H54 (cell line): ENCODE data around the gene NAGPA.

Experiments
- DNase-seq: peaks from one replicate; pipeline ENCODE4 v3.0.0; 2011; ENCODE audit warnings: low spot score, mixed read lengths; ENCODE audit not compliant: insufficient read length
- FAIRE-seq: peaks from 3 replicates; lab custom pipeline; 2011; peaks lifted over from hg19 to GRCh38; lab: Jason Lieb, UNC
- POLR2A ChIP-seq: IDR thresholded peaks from 2 replicates; pipeline ENCODE4 v1.6.1; 2011; ENCODE audit warnings: low read depth, mild to moderate bottlenecking, low read length

Gene NAGPA

GRCh38 chr16:4994719-4995434, 38.9 kb downstream of the NAGPA start:
- no peak for DNase-seq
- FAIRE-seq, result no peak
- TF ChIP-seq POLR2A, result no peak

DNA sequence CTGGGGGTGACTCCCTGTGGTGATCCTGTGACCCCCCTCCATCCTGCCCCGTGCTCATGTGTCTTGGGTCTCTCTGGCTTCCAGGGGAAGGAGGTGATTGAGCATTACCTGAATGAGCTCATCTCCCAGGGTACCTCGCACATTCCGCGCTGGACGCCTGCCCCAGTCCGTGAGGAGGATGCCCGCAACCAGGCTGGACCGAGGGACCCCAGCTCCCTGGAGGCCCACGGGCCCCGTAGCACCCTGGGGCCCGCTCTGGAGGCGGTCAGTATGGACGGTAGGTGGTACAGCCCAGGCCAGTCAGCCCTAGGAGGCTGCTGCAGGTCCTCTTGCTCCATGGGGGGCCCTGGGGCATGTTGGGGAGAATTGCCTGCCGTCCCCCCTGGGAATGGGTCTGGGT, 42.0 kb downstream of the NAGPA start:
- FAIRE-seq (no peak), DNase-seq (no peak)
- no peak for TF ChIP-seq POLR2A

GRCh38 chr16:4990415-4990814, 43.3 kb downstream of the NAGPA start:
- DNase-seq, result no peak
- TF ChIP-seq POLR2A, result no peak
- FAIRE-seq, result no peak

- FAIRE-seq (no peak), DNase-seq (no peak)
- no peak for TF ChIP-seq POLR2A
Observed at GRCh38 chr16:4989391-4990006, 44.2 kb downstream of the NAGPA start.

DNA sequence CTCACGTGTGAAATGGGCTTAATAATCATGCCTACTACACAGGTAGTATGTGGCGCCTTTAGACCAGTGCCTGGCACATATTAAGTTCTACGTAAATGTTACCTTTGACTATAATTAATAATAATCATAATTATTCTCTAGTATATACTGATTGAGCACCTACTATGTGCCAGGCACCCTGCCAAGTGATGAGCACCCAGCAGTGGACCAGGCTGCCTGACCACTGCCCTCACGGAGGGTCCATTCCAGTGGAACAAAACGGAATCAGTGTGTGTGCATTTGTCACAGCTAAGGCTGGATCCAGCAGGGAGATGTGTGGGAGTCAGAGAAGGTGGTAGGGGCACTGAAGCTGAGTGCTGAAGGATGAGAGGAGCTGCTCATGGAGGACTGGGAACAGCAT, 45.1 kb downstream of the NAGPA start:
- DNase-seq (no peak), FAIRE-seq (no peak)
- no peak for TF ChIP-seq POLR2A

- no peak for FAIRE-seq
- TF ChIP-seq POLR2A, result no peak
- no peak for DNase-seq
Observed at GRCh38 chr16:4987580-4988374, 46.0 kb downstream of the NAGPA start.

- FAIRE-seq, result no peak
- no peak for TF ChIP-seq POLR2A
- DNase-seq, result no peak
Observed at GRCh38 chr16:4987250-4987579, 46.5 kb downstream of the NAGPA start.

DNA sequence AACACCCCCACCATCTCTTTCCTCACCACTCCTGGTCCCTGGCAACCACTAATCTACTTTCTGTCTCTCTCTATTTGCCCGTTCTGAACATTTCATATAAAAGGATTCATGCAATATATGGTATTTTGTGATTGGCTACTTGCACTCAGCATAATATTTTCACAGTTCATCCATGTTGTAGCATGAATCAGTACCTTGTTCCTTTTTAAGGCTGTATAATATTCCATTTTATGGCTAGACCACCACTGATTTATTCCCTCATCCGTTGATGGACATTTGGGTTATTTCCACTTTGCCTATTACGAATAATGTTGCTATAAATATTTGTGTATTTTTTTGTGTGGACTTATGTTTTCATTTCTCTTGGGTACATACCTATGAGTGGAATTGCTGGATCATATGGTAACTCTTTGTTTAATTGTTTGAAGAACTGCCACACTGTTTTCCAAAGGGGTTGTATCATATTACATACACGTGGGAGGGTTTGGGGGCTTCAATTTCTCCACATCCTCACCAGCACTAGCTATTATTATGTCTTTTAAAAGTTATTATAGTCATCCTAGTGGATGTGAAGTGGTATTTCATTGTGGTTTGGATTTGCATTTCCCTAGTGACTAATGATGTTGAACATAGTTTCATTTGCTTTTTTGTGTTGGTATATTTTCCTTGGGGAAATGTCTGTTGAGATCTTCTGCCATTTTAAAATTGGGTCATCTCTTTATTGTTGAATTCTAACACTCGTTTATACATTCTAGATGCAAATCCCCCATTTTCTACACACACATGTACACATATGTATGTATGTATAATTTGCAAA, 49.4 kb downstream of the NAGPA start:
- no peak for TF ChIP-seq POLR2A
- no peak for FAIRE-seq
- DNase-seq, result no peak

- FAIRE-seq, result no peak
- no peak for DNase-seq
- no peak for TF ChIP-seq POLR2A
Observed at GRCh38 chr16:4982056-4982867, 51.5 kb downstream of the NAGPA start.

DNA sequence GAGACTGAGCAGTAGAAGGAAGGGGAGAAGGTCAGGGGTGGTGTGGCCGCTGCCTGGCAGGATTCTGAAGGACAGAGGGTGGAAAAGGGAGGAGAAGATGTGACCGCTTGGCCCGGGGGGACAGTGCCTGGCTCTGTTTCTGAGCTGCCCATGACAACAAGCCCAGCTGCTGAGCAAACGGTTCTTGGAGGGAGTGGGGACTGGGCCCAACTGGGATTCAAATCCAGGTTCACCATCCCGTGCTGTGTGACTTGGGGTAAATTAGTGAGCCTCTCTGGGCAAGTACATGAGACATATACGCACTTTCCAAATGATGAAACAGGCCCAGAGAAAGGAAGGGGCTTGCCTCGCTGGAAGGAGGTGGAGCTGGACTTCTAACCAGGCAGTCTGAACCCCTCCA, 52.3 kb downstream of the NAGPA start:
- no peak for FAIRE-seq
- no peak for DNase-seq
- no peak for TF ChIP-seq POLR2A

DNA sequence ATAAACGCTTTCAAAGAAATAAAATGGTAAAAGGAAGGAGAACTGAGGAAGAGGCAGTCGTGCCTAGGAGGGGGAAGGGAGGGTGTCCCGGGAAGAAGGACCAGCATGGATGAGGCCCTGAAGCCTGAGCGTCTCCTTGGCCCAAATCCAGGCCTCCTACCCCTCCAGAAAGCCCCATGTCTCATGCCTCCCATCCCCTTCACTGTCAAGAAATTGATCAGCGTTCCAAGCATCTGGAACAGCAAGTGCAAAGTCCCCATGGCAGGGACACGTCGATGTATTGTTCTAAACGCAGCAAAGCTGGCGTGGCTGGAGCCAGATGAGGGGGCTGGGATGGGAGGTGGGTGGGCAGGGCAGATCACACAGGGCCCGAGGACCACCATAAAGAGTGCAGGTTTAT, 53.0 kb downstream of the NAGPA start:
- FAIRE-seq (no peak), DNase-seq (no peak)
- no peak for TF ChIP-seq POLR2A

GRCh38 chr16:4979736-4980660, 53.7 kb downstream of the NAGPA start:
- no peak for DNase-seq
- FAIRE-seq, result no peak
- TF ChIP-seq POLR2A, result no peak

DNA sequence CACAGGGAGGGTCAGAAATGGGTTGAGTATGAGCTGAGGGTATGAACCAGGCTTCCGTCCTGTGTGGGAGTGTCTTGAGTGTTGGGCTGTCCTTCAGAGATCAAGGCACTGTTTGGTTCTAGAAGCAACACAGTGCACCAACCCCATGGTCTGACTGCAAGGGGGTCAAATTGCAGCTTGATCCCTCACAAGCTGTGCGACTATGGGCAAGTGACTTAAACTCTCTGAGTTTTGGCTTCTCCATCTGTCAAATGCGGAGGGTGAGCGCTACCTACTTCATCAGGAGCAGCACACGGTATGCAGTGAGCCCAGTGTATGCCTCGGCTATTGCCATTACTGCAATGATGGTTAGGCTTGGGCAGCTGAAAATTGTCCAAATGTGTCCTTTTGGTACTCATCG, 54.6 kb downstream of the NAGPA start:
- no peak for TF ChIP-seq POLR2A
- DNase-seq (no peak), FAIRE-seq (no peak)
